PC-3 (cell line): Measurements from ENCODE around the gene APOD.
"Not testable (repeated sequence)": the region's sequence is repeated elsewhere in the genome, so short reads cannot be mapped to it uniquely, and the experiment has no call there.

Experiments
- EZH2 ChIP-seq: fragments of 300-600 bp; sonication (generic); IDR thresholded peaks from one replicate; pipeline ENCODE4 v1.6.1; 2017; ENCODE audit warnings: antibody characterized with exemption, mild to moderate bottlenecking, low read length; ENCODE audit not compliant: unreplicated experiment
- EZH2phosphoT487 ChIP-seq: fragments of 300-600 bp; sonication (generic); IDR thresholded peaks from 2 replicates; pipeline ENCODE4 v1.6.1; 2018; ENCODE audit warnings: mild to moderate bottlenecking, antibody characterized with exemption, low read length, borderline replicate concordance
- TF ChIP-seq, protein P1 (sequence below): fragments of 300-600 bp; sonication (generic); conservative IDR thresholded peaks from 2 replicates; pipeline ENCODE4 v1.5.1; 2017; ENCODE audit warnings: antibody characterized with exemption, low read depth, mild to moderate bottlenecking, low read length

DNA sequence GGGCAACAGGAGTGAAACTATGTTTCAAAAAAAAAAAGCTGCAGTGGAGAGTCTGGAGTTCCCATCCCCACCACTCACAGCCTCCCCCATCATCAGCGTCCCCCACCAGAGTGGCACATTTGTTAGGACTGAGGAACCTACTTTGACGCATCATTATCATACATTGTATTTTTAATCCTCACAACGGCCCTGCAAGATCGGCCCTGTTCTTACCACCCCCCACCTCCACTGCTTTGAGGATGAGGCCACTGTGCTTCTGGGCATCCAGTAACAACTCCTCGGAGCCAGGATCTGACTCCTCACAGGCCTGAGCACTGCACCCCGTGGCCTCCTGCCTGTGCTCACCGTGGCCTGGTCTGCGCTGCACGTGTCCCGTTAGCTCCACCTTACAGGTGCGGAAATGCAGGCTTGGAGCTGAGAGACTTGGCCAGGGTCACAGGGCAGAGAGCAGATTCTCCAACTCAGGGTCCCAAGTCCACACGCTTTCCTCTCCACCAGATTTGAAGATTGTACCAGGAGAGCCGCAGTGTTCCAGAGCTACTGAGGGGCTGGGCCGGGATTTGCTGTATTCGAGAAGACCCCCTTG is 32.3 kb upstream of the APOD start:
- TF ChIP-seq, protein P1, sequence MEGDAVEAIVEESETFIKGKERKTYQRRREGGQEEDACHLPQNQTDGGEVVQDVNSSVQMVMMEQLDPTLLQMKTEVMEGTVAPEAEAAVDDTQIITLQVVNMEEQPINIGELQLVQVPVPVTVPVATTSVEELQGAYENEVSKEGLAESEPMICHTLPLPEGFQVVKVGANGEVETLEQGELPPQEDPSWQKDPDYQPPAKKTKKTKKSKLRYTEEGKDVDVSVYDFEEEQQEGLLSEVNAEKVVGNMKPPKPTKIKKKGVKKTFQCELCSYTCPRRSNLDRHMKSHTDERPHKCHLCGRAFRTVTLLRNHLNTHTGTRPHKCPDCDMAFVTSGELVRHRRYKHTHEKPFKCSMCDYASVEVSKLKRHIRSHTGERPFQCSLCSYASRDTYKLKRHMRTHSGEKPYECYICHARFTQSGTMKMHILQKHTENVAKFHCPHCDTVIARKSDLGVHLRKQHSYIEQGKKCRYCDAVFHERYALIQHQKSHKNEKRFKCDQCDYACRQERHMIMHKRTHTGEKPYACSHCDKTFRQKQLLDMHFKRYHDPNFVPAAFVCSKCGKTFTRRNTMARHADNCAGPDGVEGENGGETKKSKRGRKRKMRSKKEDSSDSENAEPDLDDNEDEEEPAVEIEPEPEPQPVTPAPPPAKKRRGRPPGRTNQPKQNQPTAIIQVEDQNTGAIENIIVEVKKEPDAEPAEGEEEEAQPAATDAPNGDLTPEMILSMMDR = not testable (repeated sequence)
- not testable (repeated sequence) for TF ChIP-seq EZH2phosphoT487, EZH2
